ENCODE measurements around the gene PDX1. TPM values are rescaled to one million over a fixed set of nuclear protein-coding genes. Genes with fewer than 3 reads are reported as not detected.

The PDX1 gene
- total RNA-seq, 1 experiment from 2014 or later, result 0.51 TPM

DNA sequence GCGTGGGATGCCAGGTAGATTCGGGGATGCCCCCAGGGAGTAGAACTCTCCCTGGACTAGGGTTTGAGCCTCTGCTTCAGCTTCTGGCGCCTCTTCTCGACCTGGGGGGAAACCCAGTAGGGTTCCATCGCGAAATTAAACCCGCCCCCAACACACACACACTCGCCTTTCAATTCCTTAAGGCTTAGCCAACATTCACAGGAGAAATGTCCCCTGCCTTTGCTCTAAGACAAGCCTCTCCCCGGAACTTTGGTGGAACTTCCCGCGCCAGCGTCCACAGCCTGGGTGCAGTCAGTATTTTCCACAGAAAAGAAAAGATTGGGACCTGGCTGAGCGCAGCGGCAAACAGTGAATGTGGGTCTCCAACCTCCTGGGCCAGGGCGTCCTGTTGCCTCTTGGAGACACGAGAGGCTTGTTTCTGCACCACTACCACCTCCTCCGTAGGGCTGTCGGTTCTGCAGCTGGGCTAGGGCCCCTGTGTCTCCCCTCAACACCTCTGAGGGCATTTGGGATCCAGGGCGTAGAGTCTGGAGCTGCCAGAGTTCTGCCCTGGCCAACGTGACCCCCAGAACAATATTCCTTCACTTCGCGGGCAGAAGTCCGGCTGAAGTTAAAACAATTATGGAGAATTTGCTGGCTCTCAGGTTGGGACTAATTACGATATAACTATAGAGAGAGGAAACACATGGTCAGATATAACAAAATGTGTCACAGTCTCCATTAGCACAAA lies 3.2 kb downstream of the PDX1 start:
- DNase-seq (ENCODE audit: low spot score), result no peak

- no peak for DNase-seq (ENCODE audit: low spot score)
Measured at GRCh38 chr13:27923794-27924528, 4.2 kb downstream of the PDX1 start.

GRCh38 chr13:27924529-27925141 lies 4.8 kb downstream of the PDX1 start:
- DNase-seq (ENCODE audit: low spot score), result no peak

GRCh38 chr13:27925220-27925991 lies 5.6 kb downstream of the PDX1 start:
- no peak for DNase-seq (ENCODE audit: low spot score)

GRCh38 chr13:27926644-27927434 lies 7.0 kb downstream of the PDX1 start:
- DNase-seq (ENCODE audit: low spot score), result no peak

GRCh38 chr13:27927444-27928352 lies 7.9 kb downstream of the PDX1 start:
- DNase-seq (ENCODE audit: low spot score), result no peak

DNA sequence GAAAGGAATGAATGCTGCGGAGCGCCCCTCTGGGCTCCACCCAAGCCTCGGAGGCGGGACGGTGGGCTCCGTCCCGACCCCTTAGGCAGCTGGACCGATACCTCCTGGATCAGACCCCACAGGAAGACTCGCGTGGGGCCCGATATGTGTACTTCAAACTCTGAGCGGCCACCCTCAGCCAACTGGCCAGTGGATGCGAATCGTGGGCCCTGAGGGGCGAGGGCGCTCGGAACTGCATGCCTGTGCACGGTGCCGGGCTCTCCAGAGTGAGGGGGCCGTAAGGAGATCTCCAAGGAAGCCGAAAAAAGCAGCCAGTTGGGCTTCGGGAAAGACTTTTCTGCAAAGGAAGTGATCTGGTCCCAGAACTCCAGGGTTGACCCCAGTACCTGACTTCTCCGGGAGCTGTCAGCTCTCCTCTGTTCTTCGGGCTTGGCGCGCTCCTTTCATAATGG lies 8.6 kb downstream of the PDX1 start:
- no peak for DNase-seq (ENCODE audit: low spot score)

DNA sequence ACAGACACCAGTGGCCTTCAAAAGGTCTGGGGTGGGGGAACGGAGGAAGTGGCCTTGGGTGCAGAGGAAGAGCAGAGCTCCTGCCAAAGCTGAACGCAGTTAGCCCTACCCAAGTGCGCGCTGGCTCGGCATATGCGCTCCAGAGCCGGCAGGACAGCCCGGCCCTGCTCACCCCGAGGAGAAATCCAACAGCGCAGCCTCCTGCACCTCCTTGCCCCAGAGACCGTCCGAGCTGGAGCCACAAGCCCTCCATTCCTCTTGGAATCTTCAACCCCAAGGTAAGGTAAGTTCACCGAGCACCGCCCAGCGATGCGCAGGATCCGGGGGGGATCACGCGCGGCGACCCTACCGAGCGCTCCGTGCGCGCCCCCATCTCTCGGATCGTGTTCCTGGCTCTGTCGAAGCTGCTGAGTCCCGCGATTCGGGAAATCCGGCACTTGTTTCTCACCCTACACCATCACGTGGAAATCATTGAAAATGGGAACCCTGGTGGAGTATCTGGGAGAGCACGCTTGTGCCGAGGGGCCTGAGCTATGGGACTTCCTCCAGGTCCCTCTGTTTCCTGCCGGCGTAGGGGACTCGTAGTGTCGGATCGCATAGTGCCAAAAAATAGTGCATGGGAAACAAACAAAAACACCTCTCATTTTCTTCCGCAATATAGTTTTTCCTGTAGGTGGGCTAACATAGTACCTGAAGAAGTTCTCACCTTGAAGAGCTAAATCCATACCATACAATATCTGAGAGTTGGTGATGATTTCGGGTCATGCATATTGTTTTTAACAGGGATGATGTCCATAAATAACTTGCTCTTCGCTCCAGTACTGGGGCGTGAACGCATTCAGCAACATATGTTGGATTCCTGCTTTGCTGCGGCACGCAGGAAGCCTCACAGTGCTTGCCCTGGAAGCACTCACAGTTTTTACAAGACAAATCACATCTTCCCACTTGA lies 9.3 kb downstream of the PDX1 start:
- DNase-seq (ENCODE audit: low spot score), result no peak

- no peak for DNase-seq (ENCODE audit: low spot score)
Measured at GRCh38 chr13:27929868-27930267, 10.1 kb downstream of the PDX1 start.

GRCh38 chr13:27933118-27933517 lies 13.3 kb downstream of the PDX1 start:
- no peak for DNase-seq (ENCODE audit: low spot score)

DNA sequence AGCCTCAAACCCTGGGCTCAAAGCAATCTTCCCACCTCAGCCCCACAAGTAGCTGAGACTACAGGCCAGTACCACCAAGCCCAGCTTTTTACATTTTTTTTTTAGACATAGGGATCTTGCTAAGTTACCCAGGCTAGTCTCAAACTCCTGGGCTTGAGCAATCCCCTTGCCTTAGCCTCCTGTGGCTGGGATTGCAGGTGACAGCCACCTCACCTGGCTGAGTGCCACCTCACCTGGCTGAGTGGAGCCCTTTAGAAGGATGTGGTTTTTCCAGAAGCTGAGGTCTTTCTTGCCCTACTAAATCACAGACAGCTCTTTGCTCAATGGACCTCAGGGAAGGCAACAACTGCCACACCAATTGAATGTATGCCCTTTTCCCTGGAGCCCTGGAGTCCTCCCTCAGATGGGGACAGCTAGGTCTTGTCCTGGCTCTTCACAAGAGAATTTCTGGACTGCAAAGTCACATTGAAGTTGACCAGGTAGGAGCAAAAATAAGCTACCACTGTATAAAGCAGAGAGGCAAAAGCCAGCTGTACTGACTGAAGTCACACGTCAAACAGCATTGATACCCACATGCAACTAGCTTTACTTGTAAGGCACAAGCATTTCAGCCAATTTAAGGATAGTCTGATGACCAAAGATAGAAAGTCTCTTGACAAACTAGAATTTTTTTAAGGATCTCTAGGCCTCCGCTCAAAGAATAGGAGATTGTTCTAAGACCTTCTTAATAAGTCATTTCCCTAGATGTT lies 14.0 kb downstream of the PDX1 start:
- DNase-seq (ENCODE audit: low spot score), result peak; percentile 64

DNA sequence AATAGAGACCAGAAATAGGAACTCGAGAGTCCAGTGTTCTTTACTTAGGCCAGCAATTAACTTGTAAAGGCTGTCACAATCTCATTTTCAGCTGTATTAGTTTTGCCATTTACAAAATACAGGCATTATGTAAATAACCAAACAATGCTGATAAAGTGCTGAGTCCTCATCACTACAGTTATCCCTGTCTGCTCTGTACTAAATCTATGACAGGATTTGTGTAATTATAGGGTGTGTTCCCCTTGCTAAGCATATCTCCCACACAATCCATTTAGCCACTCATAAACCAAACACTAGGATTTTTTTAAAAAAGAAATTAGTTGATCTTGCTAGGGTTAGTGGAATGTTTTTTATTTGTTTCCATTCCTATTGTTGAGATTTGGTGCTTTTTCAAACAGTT lies 23.2 kb downstream of the PDX1 start:
- no peak for DNase-seq (ENCODE audit: low spot score)

- peak; percentile 95 for DNase-seq (ENCODE audit: low spot score)
Measured at GRCh38 chr13:27952876-27953675, 33.3 kb downstream of the PDX1 start.

DNA sequence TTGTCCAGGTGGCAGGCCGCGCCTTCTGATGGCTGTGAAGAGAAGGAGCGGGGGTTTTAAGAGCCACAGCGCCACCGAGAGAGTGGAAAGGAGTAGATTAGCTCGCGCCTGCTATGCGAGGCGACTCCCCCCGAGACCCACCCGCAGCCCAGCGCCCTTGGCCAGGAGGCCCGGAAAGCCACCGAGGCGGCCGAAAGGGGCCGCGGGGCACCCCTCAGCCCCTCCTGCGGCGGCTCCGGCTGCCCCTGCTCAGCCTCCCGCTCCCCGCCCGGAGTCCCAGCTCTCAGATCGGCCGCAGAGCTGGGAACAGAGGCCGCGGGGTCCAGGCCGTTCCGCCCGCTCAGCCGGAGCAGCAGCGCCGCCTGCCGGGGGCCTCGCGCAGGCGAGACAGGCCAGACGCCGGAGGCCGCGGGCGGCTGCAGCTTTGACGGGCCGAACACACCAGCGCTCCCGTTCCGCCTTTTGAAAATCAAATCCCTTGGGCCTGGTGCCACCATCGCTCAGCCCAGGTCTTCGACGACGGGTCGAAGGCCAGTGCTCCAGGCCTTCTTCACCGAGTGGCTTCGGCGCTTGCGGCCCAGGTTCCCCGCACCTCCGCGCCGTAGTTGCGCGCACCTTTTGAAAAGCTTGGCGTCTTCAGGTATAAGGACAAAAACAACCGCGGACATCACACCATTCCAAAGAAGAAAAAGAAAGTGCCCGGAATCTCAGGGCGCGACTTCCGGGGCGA lies 34.0 kb downstream of the PDX1 start:
- DNase-seq (ENCODE audit: low spot score), result peak; percentile 100

GRCh38 chr13:27954406-27954851 lies 34.6 kb downstream of the PDX1 start:
- no peak for DNase-seq (ENCODE audit: low spot score)

DNA sequence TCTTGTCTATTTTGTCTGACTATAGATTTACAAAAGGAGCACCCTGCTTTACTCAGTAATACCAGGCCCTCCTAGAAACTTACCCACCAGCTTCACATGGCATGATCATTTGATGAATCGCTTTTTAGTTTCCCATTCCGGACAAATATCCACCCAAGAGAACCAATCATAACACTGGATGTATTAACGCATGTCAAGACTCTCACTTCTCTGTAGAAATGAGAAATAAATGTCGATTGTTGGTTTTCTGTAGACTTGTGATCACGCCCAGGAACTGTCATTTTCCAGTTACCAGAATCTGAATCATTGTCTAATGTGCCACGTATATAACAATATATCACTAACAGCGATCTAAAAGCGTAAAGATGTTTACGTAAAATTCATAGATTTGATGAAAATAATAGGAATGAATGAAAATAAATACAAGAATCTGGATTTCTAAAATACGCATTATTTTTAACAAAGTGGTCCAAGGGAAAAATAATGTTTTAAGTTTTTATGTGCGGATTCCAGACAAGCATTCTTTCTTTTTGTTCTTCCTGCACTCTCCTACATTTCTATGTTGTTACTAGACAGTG lies 35.3 kb downstream of the PDX1 start:
- no peak for DNase-seq (ENCODE audit: low spot score)
